ENCODE measurements around the gene CPS1.

Gene CPS1

GRCh38 chr2:210536973-210537650, 19.3 kb upstream of the CPS1 start:
- DNase-seq (ENCODE audit: low read depth) = no peak
- TF ChIP-seq, protein P1, sequence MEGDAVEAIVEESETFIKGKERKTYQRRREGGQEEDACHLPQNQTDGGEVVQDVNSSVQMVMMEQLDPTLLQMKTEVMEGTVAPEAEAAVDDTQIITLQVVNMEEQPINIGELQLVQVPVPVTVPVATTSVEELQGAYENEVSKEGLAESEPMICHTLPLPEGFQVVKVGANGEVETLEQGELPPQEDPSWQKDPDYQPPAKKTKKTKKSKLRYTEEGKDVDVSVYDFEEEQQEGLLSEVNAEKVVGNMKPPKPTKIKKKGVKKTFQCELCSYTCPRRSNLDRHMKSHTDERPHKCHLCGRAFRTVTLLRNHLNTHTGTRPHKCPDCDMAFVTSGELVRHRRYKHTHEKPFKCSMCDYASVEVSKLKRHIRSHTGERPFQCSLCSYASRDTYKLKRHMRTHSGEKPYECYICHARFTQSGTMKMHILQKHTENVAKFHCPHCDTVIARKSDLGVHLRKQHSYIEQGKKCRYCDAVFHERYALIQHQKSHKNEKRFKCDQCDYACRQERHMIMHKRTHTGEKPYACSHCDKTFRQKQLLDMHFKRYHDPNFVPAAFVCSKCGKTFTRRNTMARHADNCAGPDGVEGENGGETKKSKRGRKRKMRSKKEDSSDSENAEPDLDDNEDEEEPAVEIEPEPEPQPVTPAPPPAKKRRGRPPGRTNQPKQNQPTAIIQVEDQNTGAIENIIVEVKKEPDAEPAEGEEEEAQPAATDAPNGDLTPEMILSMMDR (conservative IDR thresholded peaks at IDR 0.05; ENCODE audit: control insufficient read depth, insufficient read depth, low read depth, low read length) = no peak
- H3K4me3 ChIP-seq (ENCODE audit: control insufficient read depth, low read depth, low read length) = no peak overlapping the region

GRCh38 chr2:210539035-210539434, 17.4 kb upstream of the CPS1 start:
- no peak for DNase-seq (ENCODE audit: low read depth)
- TF ChIP-seq, protein P1 (conservative IDR thresholded peaks at IDR 0.05; ENCODE audit: control insufficient read depth, insufficient read depth, low read depth, low read length) = no peak
- H3K4me3 ChIP-seq (ENCODE audit: control insufficient read depth, low read depth, low read length) = no peak overlapping the region

- DNase-seq (ENCODE audit: low read depth) = no peak
- no peak overlapping the region for H3K4me3 ChIP-seq (ENCODE audit: control insufficient read depth, low read depth, low read length)
- TF ChIP-seq, protein P1 (conservative IDR thresholded peaks at IDR 0.05; ENCODE audit: control insufficient read depth, insufficient read depth, low read depth, low read length) = no peak
Measured at GRCh38 chr2:210539578-210540416, 16.6 kb upstream of the CPS1 start.

GRCh38 chr2:210540471-210540870, 15.9 kb upstream of the CPS1 start:
- TF ChIP-seq, protein P1 (conservative IDR thresholded peaks at IDR 0.05; ENCODE audit: control insufficient read depth, insufficient read depth, low read depth, low read length) = no peak
- DNase-seq (ENCODE audit: low read depth) = no peak
- no peak overlapping the region for H3K4me3 ChIP-seq (ENCODE audit: control insufficient read depth, low read depth, low read length)

GRCh38 chr2:210540900-210541289, 15.5 kb upstream of the CPS1 start:
- DNase-seq (ENCODE audit: low read depth) = peak; percentile 8
- TF ChIP-seq, protein P1 (conservative IDR thresholded peaks at IDR 0.05; ENCODE audit: control insufficient read depth, insufficient read depth, low read depth, low read length) = no peak
- H3K4me3 ChIP-seq (ENCODE audit: control insufficient read depth, low read depth, low read length) = no peak overlapping the region

DNA sequence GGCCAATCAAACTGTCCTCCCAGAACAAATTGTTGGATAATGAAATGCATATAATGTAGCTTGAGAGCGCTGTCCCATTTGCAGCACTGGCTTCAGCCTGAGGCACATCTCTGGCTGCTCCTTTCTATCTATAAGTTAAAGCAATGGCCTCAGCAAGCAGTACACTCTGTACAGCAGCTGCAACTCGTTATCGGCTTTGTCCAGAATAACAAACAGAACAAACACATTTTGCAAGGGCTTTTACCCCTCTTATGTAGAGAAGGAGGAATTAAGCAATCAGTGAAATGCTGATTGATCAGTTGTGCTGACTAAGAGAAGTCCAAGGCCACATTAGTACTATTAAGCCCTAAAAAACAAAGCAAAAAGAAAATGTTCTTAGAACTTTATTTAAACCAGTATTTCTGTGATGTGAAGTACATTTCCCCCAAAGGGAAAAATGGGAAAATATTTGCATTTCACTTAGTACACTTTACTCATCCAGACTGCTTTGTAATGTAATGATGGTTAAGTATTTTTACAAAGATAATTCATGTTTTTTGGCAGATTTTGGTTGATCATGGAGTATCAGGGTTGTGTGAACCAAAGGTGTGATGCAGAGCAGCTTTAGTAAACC, 15.0 kb upstream of the CPS1 start:
- H3K4me3 ChIP-seq (ENCODE audit: control insufficient read depth, low read depth, low read length) = no peak overlapping the region
- DNase-seq (ENCODE audit: low read depth) = peak; percentile 61
- TF ChIP-seq, protein P1 (conservative IDR thresholded peaks at IDR 0.05; ENCODE audit: control insufficient read depth, insufficient read depth, low read depth, low read length) = no peak
